Epithelial cell of prostate (primary cell): ENCODE measurements around the gene FBXO3.

Experiments used
- DNase-seq: peaks from one replicate; pipeline ENCODE4 v3.0.0-alpha.2; 2011; ENCODE audit warnings: low read depth, low spot score
- H3K27ac ChIP-seq: fragments of 450-650 bp; 2 replicates; pipeline ENCODE4 v1.5.1; 2017; ENCODE audit warnings: mild to moderate bottlenecking

The FBXO3 gene

GRCh38 chr11:33773404-33773986, 825 bp downstream of the FBXO3 start:
- H3K27ac ChIP-seq = peak overlapping the region; percentile 83
- no peak for DNase-seq

DNA sequence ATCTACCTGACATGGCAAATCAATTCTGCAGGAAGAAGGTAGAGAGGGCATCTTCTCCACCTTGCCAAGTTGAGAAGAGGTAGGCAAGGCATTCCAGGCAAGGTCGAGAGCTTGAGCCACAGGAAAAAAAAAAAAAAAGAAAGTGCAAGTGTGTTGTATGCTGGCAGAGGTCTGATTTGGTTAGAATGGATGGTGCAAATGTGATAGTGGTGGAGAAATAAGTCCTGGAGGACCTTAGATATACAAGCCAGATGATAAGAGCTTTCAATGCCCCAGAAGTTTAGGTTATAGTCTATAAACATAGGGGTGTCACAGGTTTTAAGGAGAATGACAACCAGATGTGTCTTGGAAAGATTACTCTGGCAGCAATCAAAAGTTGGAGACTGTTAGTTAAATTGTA, 1.4 kb downstream of the FBXO3 start:
- peak overlapping the region; percentile 83 for H3K27ac ChIP-seq
- no peak for DNase-seq

GRCh38 chr11:33772300-33772699, 2.0 kb downstream of the FBXO3 start:
- DNase-seq = peak; percentile 62
- H3K27ac ChIP-seq = peak overlapping the region; percentile 83

DNA sequence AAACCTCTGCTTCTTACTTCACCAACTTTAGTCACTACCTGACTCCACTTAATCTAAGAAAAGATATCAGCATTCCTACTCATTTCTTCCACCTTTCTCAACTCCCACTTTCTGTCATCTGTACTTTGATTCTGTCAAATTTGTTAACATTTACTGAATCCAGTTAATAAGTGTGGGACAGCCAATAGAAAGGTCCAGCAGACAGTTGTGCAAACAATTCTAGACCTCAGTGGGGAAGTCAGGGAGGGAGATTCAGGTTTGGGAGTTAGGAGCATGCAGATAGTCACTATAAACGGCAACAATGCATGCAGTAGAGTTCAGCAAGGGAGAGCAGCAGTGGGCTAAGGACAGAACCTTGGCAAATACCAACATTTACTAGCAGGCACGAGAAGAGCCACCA, 4.1 kb downstream of the FBXO3 start:
- DNase-seq = no peak
- peak overlapping the region; percentile 83 for H3K27ac ChIP-seq

GRCh38 chr11:33769542-33769941, 4.8 kb downstream of the FBXO3 start:
- peak overlapping the region; percentile 83 for H3K27ac ChIP-seq
- peak; percentile 70 for DNase-seq

- no peak overlapping the region for H3K27ac ChIP-seq
- no peak for DNase-seq
Observed at GRCh38 chr11:33767624-33768023, 6.7 kb downstream of the FBXO3 start.

- no peak for DNase-seq
- no peak overlapping the region for H3K27ac ChIP-seq
Observed at GRCh38 chr11:33766085-33766484, 8.2 kb downstream of the FBXO3 start.

DNA sequence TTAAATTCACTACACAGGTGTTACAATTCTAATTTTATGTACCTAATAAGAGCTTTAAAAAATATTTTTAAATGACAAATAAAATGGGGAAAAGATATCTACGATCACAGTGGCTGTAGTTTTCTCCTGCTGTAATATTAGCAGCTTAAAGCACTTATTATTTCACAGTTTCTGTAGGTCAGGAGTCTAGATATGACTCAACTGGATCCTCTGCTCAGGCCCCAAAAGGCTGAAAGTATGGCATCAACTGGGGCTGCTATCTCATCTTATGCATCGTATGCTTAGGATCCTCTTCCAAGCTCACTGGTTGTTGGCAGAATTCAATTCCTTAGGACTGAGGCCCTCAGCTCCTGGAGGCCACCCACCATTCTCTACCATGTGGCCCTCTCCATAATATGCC, 12.8 kb downstream of the FBXO3 start:
- no peak overlapping the region for H3K27ac ChIP-seq
- DNase-seq = no peak

GRCh38 chr11:33753304-33753967, 20.9 kb downstream of the FBXO3 start:
- no peak overlapping the region for H3K27ac ChIP-seq

DNA sequence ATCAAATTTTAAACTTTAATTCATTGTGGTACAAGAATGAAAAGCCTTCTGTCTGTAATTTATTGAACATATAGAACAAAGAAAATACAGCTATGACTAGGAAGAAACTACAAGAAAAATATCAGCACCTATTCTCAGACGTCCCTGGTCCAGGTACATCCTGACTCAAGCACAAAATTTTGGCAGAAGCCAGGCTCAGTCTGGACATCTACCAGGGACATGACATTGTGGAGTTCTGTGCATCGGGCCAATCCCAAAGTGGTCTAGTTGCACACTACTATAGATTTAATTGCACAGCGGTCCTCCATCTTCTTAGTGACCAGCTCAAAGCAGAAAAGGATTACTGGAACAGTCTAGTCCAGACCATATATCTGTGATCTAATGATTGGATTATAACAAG, 22.4 kb downstream of the FBXO3 start:
- H3K27ac ChIP-seq = no peak overlapping the region
- DNase-seq = no peak

More at GRCh38 chr11:33753304-33753967, 20.9 kb downstream of the FBXO3 start:
- DNase-seq = no peak

DNA sequence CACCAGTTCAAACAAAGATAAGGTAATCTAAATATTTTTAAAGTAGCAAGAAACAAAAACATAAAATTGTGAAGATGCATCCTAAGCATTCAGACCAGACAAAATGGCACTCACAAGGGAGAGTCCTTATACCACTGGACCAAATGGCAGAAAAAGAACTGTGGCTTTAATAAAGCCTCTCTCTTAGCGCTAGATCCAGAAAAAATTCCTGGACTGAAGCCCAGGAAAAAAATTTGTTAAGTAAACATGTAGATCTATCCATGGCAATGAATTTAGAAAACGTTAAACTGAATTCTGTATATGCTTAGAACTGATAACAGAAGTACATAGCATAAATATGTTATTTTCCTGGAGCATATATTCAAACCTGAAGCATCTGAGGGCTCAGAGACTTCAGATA, 26.3 kb downstream of the FBXO3 start:
- H3K27ac ChIP-seq = no peak overlapping the region
- no peak for DNase-seq

DNA sequence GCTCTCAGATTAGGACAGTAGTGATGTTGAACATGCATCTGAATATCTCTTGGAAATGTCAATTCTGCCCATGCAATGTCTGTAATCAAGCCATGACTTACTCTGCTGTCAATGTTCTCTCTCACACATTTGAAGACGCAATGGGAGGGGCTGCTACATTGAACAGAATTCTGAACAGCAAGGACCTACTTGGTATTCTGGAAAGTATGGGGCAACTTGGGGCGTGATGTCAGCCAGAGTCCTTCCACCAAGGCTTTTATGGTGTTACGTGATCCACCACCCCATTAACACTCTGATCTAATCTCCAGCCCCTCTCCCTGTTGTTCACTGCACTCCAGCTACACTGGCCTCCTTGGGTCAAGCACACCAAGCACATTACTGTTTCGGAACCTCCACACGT, 31.0 kb downstream of the FBXO3 start:
- no peak for DNase-seq
- no peak overlapping the region for H3K27ac ChIP-seq

DNA sequence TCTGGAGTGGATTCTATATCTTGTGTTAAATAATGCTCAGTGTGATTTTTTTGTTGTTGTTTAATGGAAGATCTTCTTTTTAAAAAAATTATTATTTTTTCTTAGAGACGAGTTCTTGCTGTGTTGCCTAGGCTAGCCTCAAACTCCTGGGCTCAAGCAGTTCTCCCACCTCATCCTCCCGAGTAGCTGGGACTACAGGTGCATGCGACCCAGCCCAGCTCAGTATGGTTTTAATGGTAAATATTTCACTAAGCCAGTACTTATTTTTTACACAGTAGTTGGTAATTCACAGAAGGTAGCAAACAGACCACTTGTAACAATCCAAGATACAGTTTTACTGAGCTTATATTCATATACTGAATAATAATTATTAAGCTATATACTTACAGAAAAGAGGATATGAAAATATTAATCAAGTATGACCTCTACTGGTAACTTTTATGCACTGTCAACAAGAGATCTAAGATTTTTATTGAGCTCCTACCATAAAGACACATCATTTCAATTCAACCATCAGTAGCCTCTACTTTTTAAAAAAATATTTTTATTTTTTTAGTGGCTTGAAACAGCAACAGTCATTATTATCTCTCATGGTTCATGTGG, 32.0 kb downstream of the FBXO3 start:
- DNase-seq = no peak
- no peak overlapping the region for H3K27ac ChIP-seq

DNA sequence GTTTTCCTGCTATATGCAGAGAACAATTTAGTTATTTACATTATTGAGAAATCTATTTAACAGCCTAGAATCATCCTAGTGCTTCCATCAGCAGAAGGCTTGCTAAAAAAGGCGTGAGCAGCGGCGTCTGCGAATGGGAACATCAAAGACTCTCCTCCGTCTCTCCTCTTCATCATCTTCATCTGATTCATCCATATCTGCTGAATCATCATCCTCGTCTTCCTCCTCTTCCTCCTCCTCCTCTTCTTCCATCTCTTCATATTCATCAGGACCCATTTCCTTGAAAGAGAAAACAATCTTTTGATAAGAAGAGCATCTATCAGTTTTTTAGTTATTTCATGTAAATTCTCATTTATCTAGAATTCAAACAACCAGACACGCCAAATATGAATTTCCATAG, 32.5 kb downstream of the FBXO3 start:
- no peak overlapping the region for H3K27ac ChIP-seq
- DNase-seq = no peak

DNA sequence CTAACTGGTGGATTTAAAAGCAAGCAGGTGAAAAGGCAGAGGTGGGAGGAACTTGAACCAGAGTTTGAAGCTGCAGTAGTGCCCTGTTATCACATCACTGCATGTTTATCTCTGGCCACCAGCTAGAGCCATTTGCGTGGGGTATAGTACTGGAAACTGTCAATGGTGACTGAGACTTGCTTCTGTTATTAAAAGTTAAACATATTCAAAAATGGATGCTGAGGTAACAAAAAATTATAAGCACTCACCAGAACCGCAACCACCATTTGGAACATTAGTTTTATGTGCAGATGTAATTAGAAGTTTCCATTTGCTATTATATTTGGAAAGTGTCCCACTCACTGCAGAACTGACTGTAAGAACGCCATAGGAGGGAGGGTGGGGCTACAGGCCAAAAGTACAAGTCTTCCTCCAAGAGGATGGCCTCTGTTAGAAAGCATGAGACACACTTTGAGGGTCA, 36.9 kb downstream of the FBXO3 start:
- DNase-seq = no peak
- peak overlapping the region; percentile 93 for H3K27ac ChIP-seq

- H3K27ac ChIP-seq = peak within 1 kb of the TSS; percentile 93
- DNase-seq = peak; percentile 64
Observed at GRCh38 chr11:33736148-33736812, 38.0 kb downstream of the FBXO3 start, which contains the start of gene CD59. TSS of gene CD59 (minus strand) at chr11:33736423. CDS start at chr11:33722445, 13,978 bp downstream.

GRCh38 chr11:33735271-33736147, 38.8 kb downstream of the FBXO3 start:
- no peak for DNase-seq
- peak overlapping the region; percentile 93 for H3K27ac ChIP-seq

DNA sequence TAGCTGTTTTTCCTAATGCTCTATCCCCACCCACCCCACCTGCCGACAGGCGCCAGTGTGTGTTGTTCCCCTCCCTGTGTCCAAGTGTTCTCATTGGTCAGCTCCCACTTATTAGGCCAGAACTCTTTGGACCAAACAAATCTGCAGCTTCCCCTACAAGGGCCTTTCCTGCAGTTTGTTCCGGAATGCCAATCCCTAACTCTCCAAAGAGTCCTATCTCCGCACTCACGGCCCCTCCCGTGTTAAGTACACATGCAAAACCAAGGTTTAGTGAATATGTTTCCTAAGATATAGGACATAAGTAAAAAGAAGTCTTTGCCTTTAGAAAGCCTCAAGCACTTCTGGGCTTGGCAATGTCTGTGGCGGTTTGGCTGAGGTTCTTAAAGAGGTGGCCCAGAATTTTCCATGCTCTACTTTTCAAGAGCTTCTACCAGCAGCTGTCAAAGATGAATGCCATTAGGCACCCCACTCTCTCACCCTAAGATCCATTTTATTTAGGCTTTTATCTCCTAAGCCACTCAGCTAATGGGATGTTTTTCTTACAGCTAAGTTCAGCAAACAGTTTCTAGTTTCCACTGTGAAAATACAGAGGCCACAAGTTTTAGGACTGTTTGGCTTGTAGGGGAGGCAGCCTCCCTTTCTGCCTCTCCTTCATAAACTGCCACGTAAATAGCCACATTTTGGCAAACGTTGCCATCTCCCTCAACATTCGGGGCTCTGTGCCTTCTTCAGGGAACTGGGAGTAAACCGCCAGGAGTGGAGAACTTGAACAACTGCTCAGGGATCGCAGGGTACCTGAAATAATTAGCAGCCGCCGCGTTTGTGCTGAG, 39.7 kb downstream of the FBXO3 start:
- H3K27ac ChIP-seq = peak overlapping the region; percentile 93
- DNase-seq = no peak

GRCh38 chr11:33733980-33734379, 40.3 kb downstream of the FBXO3 start:
- H3K27ac ChIP-seq = peak overlapping the region; percentile 93
- no peak for DNase-seq
